Stimulated activated CD4-positive, alpha-beta T cell treated with anti-CD3 and anti-CD28 coated beads, Interleukin-15, amount 100 ng/mL, for 24 hours (primary cell): ENCODE results near the gene C16orf82.
A peak's percentile ranks its signal among the peaks of the same experiment; 100 is the strongest.
"Not testable (repeated sequence)": the region's sequence is repeated elsewhere in the genome, so short reads cannot be mapped to it uniquely, and the experiment has no call there.

ENCODE experiments used
- DNase-seq: peaks from one replicate; pipeline ENCODE4 v3.0.0-alpha.2; 2020

C16orf82 gene

GRCh38 chr16:27066668-27067537, at the start of gene C16orf82:
Gene C16orf82, plus strand, starts transcription at chr16:27066927.
- peak; percentile 4 for DNase-seq

GRCh38 chr16:27020031-27020430, 46.7 kb upstream of the C16orf82 start:
- no peak for DNase-seq

- DNase-seq: no peak
These were observed 42.7 kb upstream of the C16orf82 start for GRCh38 chr16:27024010-27024409.

GRCh38 chr16:27025581-27025980, 41.1 kb upstream of the C16orf82 start:
- no peak for DNase-seq

- no peak for DNase-seq
These were observed 38.8 kb upstream of the C16orf82 start for GRCh38 chr16:27027971-27028370.

- no peak for DNase-seq
These were observed 38.1 kb upstream of the C16orf82 start for GRCh38 chr16:27028591-27029110.

- no peak for DNase-seq
These were observed 37.2 kb upstream of the C16orf82 start for GRCh38 chr16:27029525-27029924.

GRCh38 chr16:27033281-27033979, 33.3 kb upstream of the C16orf82 start:
- no peak for DNase-seq

- DNase-seq: no peak
These were observed 26.0 kb upstream of the C16orf82 start for GRCh38 chr16:27040732-27041131.

GRCh38 chr16:27046958-27047518, 19.7 kb upstream of the C16orf82 start:
- DNase-seq: no peak

GRCh38 chr16:27048316-27048715, 18.4 kb upstream of the C16orf82 start:
- DNase-seq: no peak

GRCh38 chr16:27049117-27049516, 17.6 kb upstream of the C16orf82 start:
- no peak for DNase-seq

- no peak for DNase-seq
These were observed 14.7 kb upstream of the C16orf82 start for GRCh38 chr16:27052007-27052406.

- DNase-seq: no peak
These were observed 12.7 kb upstream of the C16orf82 start for GRCh38 chr16:27053996-27054395.

- no peak for DNase-seq
These were observed 8.4 kb upstream of the C16orf82 start for GRCh38 chr16:27058299-27058698.

- DNase-seq: no peak
These were observed 4.0 kb downstream of the C16orf82 start for GRCh38 chr16:27070776-27071175.

GRCh38 chr16:27073733-27074132, 7.0 kb downstream of the C16orf82 start:
- no peak for DNase-seq

GRCh38 chr16:27080895-27081294, 14.2 kb downstream of the C16orf82 start:
- no peak for DNase-seq

- no peak for DNase-seq
These were observed 17.1 kb downstream of the C16orf82 start for GRCh38 chr16:27083861-27084261.

- no peak for DNase-seq
These were observed 17.7 kb downstream of the C16orf82 start for GRCh38 chr16:27084307-27085028.

GRCh38 chr16:27085182-27085581, 18.5 kb downstream of the C16orf82 start:
- DNase-seq: no peak

- not testable (repeated sequence) for DNase-seq
These were observed 19.3 kb downstream of the C16orf82 start for GRCh38 chr16:27086031-27086430.

GRCh38 chr16:27088216-27088615, 21.5 kb downstream of the C16orf82 start:
- DNase-seq: no peak
